OCI-LY7 (cell line): ENCODE data around the gene PITPNM3.

Experiments
- EZH2phosphoT487 ChIP-seq: fragments of 200-600 bp; sonication (generic); IDR thresholded peaks from 2 replicates; pipeline ENCODE4 v1.6.1; 2018; ENCODE audit warnings: low read depth, borderline replicate concordance, mild to moderate bottlenecking, mixed run types, antibody characterized with exemption, low read length, moderate library complexity, mixed read lengths
- TF ChIP-seq, protein P1 (sequence below): fragments of 200-600 bp; sonication (generic); conservative IDR thresholded peaks from 2 replicates; pipeline ENCODE4 v1.5.1; 2014; ENCODE audit warnings: mild to moderate bottlenecking, antibody characterized with exemption, low read length, moderate library complexity, mixed read lengths

DNA sequence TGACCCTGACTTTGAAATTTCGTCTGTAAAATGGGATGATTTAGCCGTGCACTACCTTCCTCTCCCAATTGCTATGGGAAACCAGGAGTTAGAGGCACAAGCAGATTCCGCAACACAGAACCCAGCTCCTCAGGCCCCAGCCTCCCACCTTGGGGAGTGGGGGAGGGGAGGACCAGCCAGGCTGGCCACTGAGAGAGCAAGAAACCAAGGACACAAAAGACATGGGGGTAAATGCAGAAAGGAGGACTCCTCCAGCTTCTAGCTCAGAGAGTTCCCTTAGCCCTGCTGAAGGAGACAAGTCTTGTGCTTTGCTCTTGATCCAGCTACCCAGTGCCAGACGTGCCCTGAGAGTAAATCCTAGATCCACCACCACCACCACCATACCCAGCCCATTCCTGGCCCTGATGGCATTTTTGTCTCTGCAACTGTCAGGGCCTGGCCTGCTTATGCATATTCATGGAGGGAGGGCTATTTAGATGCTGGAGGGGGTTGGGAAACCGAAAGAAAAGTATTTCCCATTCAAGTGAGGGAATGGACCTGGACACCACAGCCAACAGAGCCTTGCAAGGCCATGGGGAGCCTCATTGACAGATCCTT lies 25.9 kb downstream of the PITPNM3 start:
- TF ChIP-seq, protein P1, sequence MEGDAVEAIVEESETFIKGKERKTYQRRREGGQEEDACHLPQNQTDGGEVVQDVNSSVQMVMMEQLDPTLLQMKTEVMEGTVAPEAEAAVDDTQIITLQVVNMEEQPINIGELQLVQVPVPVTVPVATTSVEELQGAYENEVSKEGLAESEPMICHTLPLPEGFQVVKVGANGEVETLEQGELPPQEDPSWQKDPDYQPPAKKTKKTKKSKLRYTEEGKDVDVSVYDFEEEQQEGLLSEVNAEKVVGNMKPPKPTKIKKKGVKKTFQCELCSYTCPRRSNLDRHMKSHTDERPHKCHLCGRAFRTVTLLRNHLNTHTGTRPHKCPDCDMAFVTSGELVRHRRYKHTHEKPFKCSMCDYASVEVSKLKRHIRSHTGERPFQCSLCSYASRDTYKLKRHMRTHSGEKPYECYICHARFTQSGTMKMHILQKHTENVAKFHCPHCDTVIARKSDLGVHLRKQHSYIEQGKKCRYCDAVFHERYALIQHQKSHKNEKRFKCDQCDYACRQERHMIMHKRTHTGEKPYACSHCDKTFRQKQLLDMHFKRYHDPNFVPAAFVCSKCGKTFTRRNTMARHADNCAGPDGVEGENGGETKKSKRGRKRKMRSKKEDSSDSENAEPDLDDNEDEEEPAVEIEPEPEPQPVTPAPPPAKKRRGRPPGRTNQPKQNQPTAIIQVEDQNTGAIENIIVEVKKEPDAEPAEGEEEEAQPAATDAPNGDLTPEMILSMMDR = no peak
- no peak for TF ChIP-seq EZH2phosphoT487
